DND-41 (cell line): ENCODE measurements around the gene BCKDK.

Experiments
- EZH2 ChIP-seq: IDR thresholded peaks from 3 replicates; pipeline ENCODE4 v1.6.1; 2012; ENCODE audit warnings: borderline replicate concordance, low read depth, mild to moderate bottlenecking, moderate library complexity, low read length, inconsistent platforms; ENCODE audit not compliant: severe bottlenecking
- TF ChIP-seq, protein P1 (sequence below): IDR thresholded peaks from 2 replicates; pipeline ENCODE4 v1.5.1; 2012; ENCODE audit warnings: borderline replicate concordance, low read length, moderate library complexity, mild to moderate bottlenecking; ENCODE audit not compliant: poor library complexity, severe bottlenecking; ENCODE audit errors: extremely low read depth

GRCh38 chr16:31083981-31084380 is 24.2 kb upstream of the BCKDK start:
- TF ChIP-seq, protein P1, sequence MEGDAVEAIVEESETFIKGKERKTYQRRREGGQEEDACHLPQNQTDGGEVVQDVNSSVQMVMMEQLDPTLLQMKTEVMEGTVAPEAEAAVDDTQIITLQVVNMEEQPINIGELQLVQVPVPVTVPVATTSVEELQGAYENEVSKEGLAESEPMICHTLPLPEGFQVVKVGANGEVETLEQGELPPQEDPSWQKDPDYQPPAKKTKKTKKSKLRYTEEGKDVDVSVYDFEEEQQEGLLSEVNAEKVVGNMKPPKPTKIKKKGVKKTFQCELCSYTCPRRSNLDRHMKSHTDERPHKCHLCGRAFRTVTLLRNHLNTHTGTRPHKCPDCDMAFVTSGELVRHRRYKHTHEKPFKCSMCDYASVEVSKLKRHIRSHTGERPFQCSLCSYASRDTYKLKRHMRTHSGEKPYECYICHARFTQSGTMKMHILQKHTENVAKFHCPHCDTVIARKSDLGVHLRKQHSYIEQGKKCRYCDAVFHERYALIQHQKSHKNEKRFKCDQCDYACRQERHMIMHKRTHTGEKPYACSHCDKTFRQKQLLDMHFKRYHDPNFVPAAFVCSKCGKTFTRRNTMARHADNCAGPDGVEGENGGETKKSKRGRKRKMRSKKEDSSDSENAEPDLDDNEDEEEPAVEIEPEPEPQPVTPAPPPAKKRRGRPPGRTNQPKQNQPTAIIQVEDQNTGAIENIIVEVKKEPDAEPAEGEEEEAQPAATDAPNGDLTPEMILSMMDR = no peak
- TF ChIP-seq EZH2 = no peak
